ENCODE data around the gene FKRP.

- TF ChIP-seq CTCF (conservative IDR thresholded peaks at IDR 0.05; ENCODE audit: low read length): no peak
- no peak for TF ChIP-seq EZH2phosphoT487 (IDR thresholded peaks at IDR 0.05; ENCODE audit: borderline replicate concordance)
These were observed 48.5 kb upstream of the FKRP start for GRCh38 chr19:46697204-46697960.

Data from Loucy (cell line).